ENCODE data around the gene TECPR1. TPM values are rescaled to one million over a fixed set of nuclear protein-coding genes. Genes with fewer than 3 reads are reported as not detected.

TECPR1 gene
- total RNA-seq, 4 donors from 2014 or later = 33.8 to 74.1 (median 44.1) TPM

DNA sequence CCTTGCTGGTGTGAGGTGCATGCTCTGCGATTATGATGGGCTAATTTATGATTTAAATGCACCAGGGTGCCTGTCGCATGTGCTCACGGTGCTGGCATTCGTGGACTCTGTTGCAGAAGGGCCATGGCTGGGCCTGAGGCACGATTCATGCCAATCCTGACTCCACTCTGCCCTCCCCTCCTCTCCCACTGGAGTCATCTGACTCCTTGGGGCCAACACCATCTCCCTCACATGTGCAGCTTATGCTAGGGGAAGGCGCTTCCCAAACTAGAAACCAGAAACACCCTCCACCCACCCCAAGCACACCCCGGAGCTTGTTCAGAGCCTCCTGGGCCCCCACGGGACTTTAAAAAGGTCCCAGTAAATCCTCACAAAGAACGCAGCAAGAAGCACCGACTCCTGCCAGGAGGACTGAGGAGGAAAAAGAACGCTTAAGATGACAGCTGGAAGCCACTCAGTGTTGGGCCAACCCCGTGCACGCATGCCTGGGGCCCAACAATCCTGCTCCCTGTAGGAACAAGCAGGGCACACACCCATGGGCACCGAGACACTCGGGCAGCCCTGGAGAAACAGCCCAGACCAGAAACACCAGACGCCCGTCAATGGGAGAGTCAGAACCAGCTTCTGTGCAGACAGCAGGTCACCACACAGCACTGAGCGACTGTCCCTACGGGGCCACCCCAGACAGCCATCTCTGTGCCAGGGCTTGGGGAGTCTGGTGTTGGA, 43.6 kb upstream of the TECPR1 start:
- DNase-seq = no peak
- Histone ChIP-seq H3K36me3 (peaks cover 0 to 48% (median 0%) of the 10 kb centered on the region in 3 donors), H3K27me3 (no peaks in the 10 kb centered on the region), H3K4me1 (no peaks in the 10 kb centered on the region), H3K9me3 (no peaks in the 10 kb centered on the region), H3K27ac (no peak overlapping the region), H3K4me3 (no peak overlapping the region)
- TF ChIP-seq POLR2A (IDR thresholded peaks at IDR 0.05) = no peak
- TF ChIP-seq, protein P1, sequence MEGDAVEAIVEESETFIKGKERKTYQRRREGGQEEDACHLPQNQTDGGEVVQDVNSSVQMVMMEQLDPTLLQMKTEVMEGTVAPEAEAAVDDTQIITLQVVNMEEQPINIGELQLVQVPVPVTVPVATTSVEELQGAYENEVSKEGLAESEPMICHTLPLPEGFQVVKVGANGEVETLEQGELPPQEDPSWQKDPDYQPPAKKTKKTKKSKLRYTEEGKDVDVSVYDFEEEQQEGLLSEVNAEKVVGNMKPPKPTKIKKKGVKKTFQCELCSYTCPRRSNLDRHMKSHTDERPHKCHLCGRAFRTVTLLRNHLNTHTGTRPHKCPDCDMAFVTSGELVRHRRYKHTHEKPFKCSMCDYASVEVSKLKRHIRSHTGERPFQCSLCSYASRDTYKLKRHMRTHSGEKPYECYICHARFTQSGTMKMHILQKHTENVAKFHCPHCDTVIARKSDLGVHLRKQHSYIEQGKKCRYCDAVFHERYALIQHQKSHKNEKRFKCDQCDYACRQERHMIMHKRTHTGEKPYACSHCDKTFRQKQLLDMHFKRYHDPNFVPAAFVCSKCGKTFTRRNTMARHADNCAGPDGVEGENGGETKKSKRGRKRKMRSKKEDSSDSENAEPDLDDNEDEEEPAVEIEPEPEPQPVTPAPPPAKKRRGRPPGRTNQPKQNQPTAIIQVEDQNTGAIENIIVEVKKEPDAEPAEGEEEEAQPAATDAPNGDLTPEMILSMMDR (IDR thresholded peaks at IDR 0.05) = no peak

DNA sequence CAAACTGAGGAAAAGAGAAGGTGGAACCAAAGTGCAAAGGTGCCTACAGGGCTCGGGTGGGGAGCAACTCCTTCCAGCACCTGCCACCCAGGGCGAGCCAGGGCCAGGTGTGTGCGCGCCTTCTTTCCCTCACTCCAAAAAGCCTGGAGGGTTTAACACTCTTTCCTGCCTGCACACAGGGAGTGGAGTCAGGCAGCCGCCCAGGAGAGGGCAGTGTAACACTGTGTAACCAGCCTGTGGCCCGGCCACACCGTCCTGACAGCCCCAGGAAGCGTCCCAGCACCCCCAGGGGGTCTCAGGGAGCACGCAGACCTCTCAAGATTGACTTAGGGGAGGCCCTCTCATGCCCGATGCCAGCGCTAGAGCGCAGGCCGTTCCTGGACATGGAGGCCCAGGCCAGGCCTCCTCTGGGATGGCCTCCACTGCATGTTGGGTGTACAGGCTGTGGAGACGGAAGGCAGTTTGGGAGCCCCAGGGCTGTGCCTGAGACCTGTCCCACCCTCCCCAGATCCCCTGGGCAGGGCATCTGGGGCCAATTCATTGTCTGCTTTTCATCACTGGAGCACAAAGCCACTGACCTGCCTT, 42.9 kb upstream of the TECPR1 start:
- H3K9me3 ChIP-seq = no peaks in the 10 kb centered on the region
- H3K27ac ChIP-seq = peak overlapping the region in 1 of 4 donors; percentile 45
- no peak overlapping the region for H3K4me3 ChIP-seq
- TF ChIP-seq, protein P1 (IDR thresholded peaks at IDR 0.05) = peak in 4 of 6 experiments; percentile 43 to 80 (median 74)
- TF ChIP-seq POLR2A (IDR thresholded peaks at IDR 0.05) = no peak
- H3K4me1 ChIP-seq = no peaks in the 10 kb centered on the region
- H3K36me3 ChIP-seq = peaks cover 0 to 51% (median 0%) of the 10 kb centered on the region in 3 donors
- peak in 2 of 3 donors; percentile 77 to 81 for DNase-seq
- no peaks in the 10 kb centered on the region for H3K27me3 ChIP-seq

DNA sequence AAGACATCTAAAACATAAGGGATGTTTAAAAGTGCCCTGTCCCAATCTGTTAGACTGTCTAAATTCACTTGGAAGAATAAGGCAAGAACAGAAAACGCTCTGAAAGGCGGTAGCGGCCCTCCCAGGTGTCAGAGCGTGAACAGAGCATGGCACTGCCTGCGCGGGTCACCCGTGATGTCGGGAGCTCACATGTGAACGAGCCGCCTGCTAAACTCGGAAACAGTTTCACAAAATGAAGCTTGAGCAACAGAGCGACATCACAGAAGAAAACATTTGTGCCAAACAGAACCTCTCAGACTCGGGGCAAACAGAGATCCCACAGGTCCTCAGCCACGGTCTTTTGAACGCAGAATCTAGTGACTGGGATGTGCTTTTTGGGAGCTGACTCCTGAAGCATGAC, 42.3 kb upstream of the TECPR1 start:
- no peak for DNase-seq
- Histone ChIP-seq H3K27me3 (no peaks in the 10 kb centered on the region), H3K4me3 (no peak overlapping the region), H3K9me3 (no peaks in the 10 kb centered on the region), H3K36me3 (peaks cover 0 to 54% (median 0%) of the 10 kb centered on the region in 3 donors), H3K4me1 (no peaks in the 10 kb centered on the region), H3K27ac (peak overlapping the region in 1 of 4 donors; percentile 6)
- TF ChIP-seq, protein P1 (IDR thresholded peaks at IDR 0.05) = no peak
- no peak for TF ChIP-seq POLR2A (IDR thresholded peaks at IDR 0.05)

DNA sequence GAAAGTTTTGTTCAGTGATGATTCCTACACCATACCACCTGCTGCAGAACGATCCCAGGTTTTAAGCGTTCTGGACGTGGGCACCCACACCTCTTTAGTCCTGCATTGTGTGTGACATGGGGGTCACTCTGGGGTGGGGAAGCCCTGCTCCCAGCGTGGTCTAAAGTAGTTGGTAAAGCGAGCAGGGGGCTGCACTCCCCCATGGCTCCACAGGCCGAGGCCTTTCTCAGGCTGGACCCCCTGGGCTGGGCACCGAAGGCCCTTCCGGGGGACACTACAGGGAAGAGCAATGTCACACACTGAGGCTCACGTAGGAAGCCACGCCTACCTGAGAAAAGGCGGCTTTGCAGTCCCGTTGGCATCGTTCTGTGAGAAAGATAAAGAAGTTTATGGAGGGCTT, 41.7 kb upstream of the TECPR1 start:
- no peak for DNase-seq
- TF ChIP-seq, protein P1 (IDR thresholded peaks at IDR 0.05) = no peak
- no peak for TF ChIP-seq POLR2A (IDR thresholded peaks at IDR 0.05)
- Histone ChIP-seq H3K4me1 (peaks cover 0 to 5% (median 0%) of the 10 kb centered on the region in 4 donors), H3K36me3 (peaks cover 0 to 59% (median 0%) of the 10 kb centered on the region in 3 donors), H3K27me3 (no peaks in the 10 kb centered on the region), H3K4me3 (no peak overlapping the region), H3K27ac (no peak overlapping the region), H3K9me3 (no peaks in the 10 kb centered on the region)

DNA sequence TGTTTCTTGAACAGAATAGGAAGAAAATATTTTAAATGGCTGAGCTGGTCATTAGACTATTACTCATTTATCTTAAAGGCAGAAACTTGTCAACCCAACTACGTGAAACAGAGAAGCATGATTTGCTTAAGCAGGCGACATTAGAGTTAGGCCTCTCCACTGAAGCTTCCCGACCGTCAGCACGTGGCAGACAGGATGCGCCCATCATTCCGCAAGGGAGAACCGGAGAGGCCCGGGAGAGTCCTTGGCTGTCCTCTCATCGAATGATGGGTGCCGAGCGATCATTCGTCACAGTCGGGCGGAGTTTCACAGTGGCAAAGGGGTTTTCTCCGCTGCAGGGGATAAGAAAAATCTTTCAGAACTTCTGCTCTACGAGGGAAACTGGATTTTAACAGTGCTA, 41.2 kb upstream of the TECPR1 start:
- TF ChIP-seq, protein P1 (IDR thresholded peaks at IDR 0.05) = no peak
- TF ChIP-seq POLR2A (IDR thresholded peaks at IDR 0.05) = no peak
- Histone ChIP-seq H3K27ac (no peak overlapping the region), H3K4me1 (peaks cover 0 to 9% (median 0%) of the 10 kb centered on the region in 4 donors), H3K36me3 (peaks cover 0 to 62% (median 0%) of the 10 kb centered on the region in 3 donors), H3K9me3 (no peaks in the 10 kb centered on the region), H3K4me3 (no peak overlapping the region), H3K27me3 (no peaks in the 10 kb centered on the region)
- no peak for DNase-seq
